ENCODE measurements around the gene CASKIN1. TPM values are rescaled to one million over a fixed set of nuclear protein-coding genes. Genes with fewer than 3 reads are reported as not detected.
A peak's percentile ranks its signal among the peaks of the same experiment; 100 is the strongest.
"Not testable (repeated sequence)": the region's sequence is repeated elsewhere in the genome, so short reads cannot be mapped to it uniquely, and the experiment has no call there.

Gene CASKIN1
- total RNA-seq, 2 donors from 2014 or later: 0.11 to 0.15 TPM

- ATAC-seq: no peak
- DNase-seq: no peak
- intact Hi-C loops (cut with DNase I, micrococcal nuclease): no loop called here
These were observed 17.7 kb upstream of the CASKIN1 start for GRCh38 chr16:2213817-2214718.

- intact Hi-C loops (cut with DNase I, micrococcal nuclease): no loop called here
- peak; percentile 27 for ATAC-seq
- DNase-seq: no peak
These were observed 16.2 kb upstream of the CASKIN1 start for GRCh38 chr16:2212362-2213324.

- ATAC-seq: no peak
These were observed 15.5 kb upstream of the CASKIN1 start for GRCh38 chr16:2211923-2212347.

GRCh38 chr16:2210386-2211365, 14.3 kb upstream of the CASKIN1 start, which contains the start of gene BRICD5:
Gene BRICD5 (minus strand): TSS chr16:2210863. CDS start chr16:2210833, 30 bp downstream.
- intact Hi-C loops (cut with DNase I, micrococcal nuclease): no loop called here
- DNase-seq (no peak), ATAC-seq (no peak)

More at GRCh38 chr16:2211923-2212347, 15.5 kb upstream of the CASKIN1 start:
- intact Hi-C loops (cut with DNase I, micrococcal nuclease): no loop called here
- DNase-seq: no peak

GRCh38 chr16:2210009-2210332, 13.6 kb upstream of the CASKIN1 start:
- ATAC-seq: no peak
- intact Hi-C loops (cut with DNase I, micrococcal nuclease): no loop called here
- no peak for DNase-seq

GRCh38 chr16:2209258-2210008, 13.0 kb upstream of the CASKIN1 start:
- intact Hi-C loops (cut with DNase I, micrococcal nuclease): no loop called here
- DNase-seq (no peak), ATAC-seq (no peak)

- no peak for DNase-seq
- ATAC-seq: no peak
- intact Hi-C loops (cut with DNase I, micrococcal nuclease): no loop called here
These were observed 12.4 kb upstream of the CASKIN1 start for GRCh38 chr16:2208772-2209171.

- no peak for ATAC-seq
- no peak for DNase-seq
- intact Hi-C loops (cut with DNase I, micrococcal nuclease): no loop called here
These were observed 11.9 kb upstream of the CASKIN1 start for GRCh38 chr16:2208308-2208707.

- intact Hi-C loops (cut with DNase I, micrococcal nuclease): no loop called here
- ATAC-seq (no peak), DNase-seq (no peak)
These were observed 11.5 kb upstream of the CASKIN1 start for GRCh38 chr16:2207872-2208271.

GRCh38 chr16:2206780-2207433, 10.5 kb upstream of the CASKIN1 start:
- intact Hi-C loops (cut with DNase I, micrococcal nuclease): no loop called here
- DNase-seq (no peak), ATAC-seq (no peak)

- DNase-seq (no peak), ATAC-seq (no peak)
- intact Hi-C loops (cut with DNase I, micrococcal nuclease): no loop called here
These were observed 10.0 kb upstream of the CASKIN1 start for GRCh38 chr16:2206420-2206779.

- intact Hi-C loops (cut with DNase I, micrococcal nuclease): no loop called here
- peak; percentile 23 for ATAC-seq
- DNase-seq: peak in 1 of 2 donors; percentile 71
These were observed 9.5 kb upstream of the CASKIN1 start for GRCh38 chr16:2205967-2206313.

GRCh38 chr16:2205104-2205966, 8.9 kb upstream of the CASKIN1 start, which contains the start of gene MLST8:
Gene MLST8 (plus strand): TSS chr16:2205454. CDS start chr16:2206086, 632 bp downstream.
- peak; percentile 85 for ATAC-seq
- DNase-seq: peak; percentile 81 to 87
- intact Hi-C loops (cut with DNase I, micrococcal nuclease): no loop called here

GRCh38 chr16:2204416-2205103, 8.2 kb upstream of the CASKIN1 start:
- DNase-seq: peak in 1 of 2 donors; percentile 33
- ATAC-seq: no peak
- intact Hi-C loops (cut with DNase I, micrococcal nuclease): no loop called here

GRCh38 chr16:2203119-2203688, 6.8 kb upstream of the CASKIN1 start:
- intact Hi-C loops (cut with DNase I, micrococcal nuclease); DNase-seq; ATAC-seq: not testable (repeated sequence)

All from left colon (tissue), 2 donors.